ENCODE measurements around the gene ANKHD1.

DNA sequence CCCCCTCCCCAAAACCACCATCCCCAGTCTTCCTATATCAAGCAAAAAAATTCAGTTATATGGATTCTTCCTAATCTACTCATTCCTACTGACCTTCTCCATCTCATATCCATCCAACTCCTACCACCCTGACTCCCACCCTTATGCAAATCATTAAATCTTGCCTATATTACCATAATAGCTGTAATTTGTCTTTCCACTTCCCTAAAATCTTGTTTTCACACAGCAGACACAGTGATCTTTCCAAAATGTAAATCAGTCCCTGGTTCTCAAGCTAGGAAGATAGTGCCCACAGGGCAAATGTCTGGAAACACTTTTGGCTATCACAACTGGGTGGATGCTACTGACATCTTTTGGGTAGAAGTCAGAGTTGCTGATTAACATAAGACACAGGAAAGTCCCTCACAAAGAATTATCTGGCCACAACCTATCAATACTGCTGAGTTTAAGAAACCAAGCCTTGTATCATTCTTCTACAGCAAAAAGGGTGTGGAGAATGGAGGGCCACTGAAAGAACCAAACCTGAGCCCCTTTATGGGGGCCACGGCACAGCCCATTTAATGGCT, 154.2 kb downstream of the ANKHD1 start:
- TF ChIP-seq, protein P1, sequence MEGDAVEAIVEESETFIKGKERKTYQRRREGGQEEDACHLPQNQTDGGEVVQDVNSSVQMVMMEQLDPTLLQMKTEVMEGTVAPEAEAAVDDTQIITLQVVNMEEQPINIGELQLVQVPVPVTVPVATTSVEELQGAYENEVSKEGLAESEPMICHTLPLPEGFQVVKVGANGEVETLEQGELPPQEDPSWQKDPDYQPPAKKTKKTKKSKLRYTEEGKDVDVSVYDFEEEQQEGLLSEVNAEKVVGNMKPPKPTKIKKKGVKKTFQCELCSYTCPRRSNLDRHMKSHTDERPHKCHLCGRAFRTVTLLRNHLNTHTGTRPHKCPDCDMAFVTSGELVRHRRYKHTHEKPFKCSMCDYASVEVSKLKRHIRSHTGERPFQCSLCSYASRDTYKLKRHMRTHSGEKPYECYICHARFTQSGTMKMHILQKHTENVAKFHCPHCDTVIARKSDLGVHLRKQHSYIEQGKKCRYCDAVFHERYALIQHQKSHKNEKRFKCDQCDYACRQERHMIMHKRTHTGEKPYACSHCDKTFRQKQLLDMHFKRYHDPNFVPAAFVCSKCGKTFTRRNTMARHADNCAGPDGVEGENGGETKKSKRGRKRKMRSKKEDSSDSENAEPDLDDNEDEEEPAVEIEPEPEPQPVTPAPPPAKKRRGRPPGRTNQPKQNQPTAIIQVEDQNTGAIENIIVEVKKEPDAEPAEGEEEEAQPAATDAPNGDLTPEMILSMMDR (IDR thresholded peaks at IDR 0.05; ENCODE audit: poor library complexity, severe bottlenecking), result no peak
- no peak for TF ChIP-seq EP300 (conservative IDR thresholded peaks at IDR 0.05; ENCODE audit: poor library complexity, severe bottlenecking)
